ENCODE measurements around the gene CD74.

DNA sequence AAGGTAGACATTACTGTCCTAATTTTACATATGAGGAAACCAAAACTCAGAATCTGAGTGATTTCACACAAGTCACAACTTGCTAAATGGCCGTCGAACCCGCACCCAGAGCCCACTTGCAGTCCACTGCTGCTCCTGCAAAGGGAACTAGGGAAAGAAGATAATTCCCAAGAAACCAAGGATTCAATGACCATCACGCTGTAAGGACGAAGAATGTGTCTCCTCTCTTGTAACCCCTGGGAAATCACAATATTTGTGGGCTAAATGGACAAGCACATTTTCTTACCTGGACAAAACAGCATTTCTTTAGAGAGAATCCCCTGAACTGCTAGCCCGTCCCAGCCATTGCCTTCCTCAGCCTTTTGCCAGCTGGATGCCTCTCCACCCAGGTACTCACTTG is 34.5 kb upstream of the CD74 start:
- no peak for TF ChIP-seq YY1 (IDR thresholded peaks at IDR 0.05)
- TF ChIP-seq, protein P1, sequence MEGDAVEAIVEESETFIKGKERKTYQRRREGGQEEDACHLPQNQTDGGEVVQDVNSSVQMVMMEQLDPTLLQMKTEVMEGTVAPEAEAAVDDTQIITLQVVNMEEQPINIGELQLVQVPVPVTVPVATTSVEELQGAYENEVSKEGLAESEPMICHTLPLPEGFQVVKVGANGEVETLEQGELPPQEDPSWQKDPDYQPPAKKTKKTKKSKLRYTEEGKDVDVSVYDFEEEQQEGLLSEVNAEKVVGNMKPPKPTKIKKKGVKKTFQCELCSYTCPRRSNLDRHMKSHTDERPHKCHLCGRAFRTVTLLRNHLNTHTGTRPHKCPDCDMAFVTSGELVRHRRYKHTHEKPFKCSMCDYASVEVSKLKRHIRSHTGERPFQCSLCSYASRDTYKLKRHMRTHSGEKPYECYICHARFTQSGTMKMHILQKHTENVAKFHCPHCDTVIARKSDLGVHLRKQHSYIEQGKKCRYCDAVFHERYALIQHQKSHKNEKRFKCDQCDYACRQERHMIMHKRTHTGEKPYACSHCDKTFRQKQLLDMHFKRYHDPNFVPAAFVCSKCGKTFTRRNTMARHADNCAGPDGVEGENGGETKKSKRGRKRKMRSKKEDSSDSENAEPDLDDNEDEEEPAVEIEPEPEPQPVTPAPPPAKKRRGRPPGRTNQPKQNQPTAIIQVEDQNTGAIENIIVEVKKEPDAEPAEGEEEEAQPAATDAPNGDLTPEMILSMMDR (IDR thresholded peaks at IDR 0.05; ENCODE audit: low read depth, low read length, missing input control), result no peak
- TF ChIP-seq, protein P2, sequence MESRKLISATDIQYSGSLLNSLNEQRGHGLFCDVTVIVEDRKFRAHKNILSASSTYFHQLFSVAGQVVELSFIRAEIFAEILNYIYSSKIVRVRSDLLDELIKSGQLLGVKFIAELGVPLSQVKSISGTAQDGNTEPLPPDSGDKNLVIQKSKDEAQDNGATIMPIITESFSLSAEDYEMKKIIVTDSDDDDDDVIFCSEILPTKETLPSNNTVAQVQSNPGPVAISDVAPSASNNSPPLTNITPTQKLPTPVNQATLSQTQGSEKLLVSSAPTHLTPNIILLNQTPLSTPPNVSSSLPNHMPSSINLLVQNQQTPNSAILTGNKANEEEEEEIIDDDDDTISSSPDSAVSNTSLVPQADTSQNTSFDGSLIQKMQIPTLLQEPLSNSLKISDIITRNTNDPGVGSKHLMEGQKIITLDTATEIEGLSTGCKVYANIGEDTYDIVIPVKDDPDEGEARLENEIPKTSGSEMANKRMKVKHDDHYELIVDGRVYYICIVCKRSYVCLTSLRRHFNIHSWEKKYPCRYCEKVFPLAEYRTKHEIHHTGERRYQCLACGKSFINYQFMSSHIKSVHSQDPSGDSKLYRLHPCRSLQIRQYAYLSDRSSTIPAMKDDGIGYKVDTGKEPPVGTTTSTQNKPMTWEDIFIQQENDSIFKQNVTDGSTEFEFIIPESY (IDR thresholded peaks at IDR 0.05), result no peak
